Measurements from ENCODE around the gene ARHGAP32.

ARHGAP32 gene

DNA sequence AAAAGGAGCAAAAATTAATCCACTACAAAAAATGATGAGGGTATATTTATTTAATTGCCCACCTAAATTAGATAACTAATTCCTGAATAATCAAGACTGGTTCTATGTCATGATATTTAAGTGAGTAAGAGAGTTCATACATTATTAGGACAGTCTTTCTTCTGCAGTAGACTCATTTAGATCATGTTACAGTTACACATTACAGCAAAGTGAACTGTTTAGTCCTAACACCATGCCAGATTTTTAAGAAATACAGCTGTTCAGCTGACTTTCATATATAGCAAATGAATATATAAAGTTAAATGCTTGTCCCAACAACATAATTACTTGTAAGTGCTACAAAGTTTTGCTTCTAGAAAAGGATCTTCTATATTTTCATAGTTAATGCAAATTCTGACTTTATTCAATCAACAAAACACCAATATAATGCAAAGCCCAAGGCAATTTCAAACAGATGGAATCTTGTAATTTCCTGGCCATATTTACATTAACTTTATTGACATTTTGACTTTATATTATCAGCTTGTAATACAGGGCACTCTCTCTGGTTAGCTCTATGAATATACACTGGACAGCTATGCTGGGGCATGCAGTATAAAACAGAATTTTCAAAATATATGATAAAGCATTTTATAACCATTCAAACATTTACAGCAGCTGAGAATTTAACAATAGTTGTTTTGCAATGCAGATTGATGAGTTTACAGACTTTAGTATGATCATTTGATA is 203.7 kb downstream of the ARHGAP32 start:
- H3K4me3 ChIP-seq (ENCODE audit: low read length) = no peak overlapping the region
- TF ChIP-seq ZNF274 (IDR thresholded peaks at IDR 0.05; ENCODE audit: low read depth, low read length) = no peak

DNA sequence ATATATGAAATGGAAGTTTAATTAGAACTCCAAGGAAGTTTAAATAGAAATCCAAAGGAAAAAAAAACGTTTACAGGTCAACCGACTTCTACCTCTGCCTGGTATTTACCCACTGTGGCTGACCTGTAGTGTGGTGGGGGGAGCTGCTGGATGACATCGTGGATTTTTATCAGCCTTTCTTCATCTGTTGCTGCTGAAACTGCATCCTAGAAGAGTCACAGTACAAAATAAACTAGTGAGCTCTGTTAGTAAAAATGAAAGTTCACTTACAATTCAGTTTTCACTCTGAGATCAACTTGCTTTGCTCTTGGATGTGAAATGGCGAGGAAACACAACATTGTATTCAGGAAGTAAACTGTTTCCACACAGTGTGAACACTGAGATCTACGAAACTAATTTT is 206.2 kb downstream of the ARHGAP32 start:
- no peak overlapping the region for H3K4me3 ChIP-seq (ENCODE audit: low read length)
- no peak for TF ChIP-seq ZNF274 (IDR thresholded peaks at IDR 0.05; ENCODE audit: low read depth, low read length)

DNA sequence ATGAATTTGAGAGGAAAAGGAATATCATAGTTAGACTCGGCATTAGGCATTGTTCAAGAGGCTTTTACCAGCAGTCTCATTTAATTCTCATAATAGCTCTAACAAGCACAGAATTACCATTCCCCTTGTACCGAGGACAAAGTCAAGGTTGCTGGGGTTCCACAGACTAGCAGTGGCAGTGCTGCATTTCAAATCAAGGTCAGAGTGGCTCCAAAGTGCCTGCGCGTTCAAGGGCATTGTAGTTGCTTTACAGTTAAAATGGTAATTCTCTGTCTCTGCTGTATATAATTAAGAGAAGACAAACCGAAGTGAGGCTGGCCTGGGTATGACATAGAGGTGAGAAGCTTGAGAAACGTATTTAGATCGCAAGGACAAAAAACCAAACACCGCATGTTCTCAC is 209.1 kb downstream of the ARHGAP32 start:
- TF ChIP-seq ZNF274 (IDR thresholded peaks at IDR 0.05; ENCODE audit: low read depth, low read length) = no peak
- H3K4me3 ChIP-seq (ENCODE audit: low read length) = no peak overlapping the region

DNA sequence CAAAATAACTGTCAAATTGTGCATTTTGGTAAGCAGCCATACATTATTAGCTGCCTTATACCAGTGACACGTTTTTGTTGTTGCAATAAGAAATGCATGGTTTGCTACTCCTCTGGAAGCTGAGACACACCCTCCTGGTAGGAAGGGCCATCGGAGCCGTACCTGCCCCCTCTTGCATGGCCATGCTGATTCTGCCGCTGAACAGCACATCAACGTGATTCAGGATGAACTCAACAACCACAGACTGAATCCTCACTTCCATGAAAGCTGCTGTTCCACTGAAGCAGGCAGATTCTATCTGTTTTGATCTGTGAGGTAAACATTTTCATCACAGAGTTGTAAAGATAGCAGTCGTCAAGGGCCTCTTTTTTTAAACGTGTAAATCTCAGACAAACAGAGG is 210.9 kb downstream of the ARHGAP32 start:
- no peak overlapping the region for H3K4me3 ChIP-seq (ENCODE audit: low read length)
- TF ChIP-seq ZNF274 (IDR thresholded peaks at IDR 0.05; ENCODE audit: low read depth, low read length) = no peak

DNA sequence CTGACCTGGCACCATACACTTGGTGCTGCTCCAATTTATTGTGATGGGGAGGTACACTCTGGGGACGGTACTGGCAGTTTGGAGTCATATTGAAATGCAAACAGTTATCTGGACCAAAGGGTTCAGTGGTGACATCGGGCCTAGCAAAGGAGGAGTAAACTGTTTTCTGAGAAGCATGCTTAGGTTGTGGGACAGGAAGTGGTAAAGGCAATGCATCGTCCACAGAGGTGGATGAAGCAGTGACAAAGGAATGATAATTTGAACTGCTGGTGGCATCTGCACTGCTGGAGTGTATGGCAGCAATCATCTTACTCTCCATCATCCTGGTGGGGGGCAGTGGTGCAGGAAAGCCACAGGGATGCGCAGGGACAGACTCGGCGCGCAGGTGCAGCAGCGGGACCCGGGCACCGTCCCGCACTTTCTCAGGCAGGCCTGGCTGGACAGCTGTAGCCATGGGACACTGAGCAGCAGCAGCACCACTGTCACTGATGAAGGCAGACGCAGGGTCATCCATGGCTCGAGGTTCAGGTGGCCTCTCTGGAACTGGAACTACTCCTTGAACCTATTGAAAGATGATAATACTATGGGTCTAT is 221.4 kb downstream of the ARHGAP32 start:
- TF ChIP-seq ZNF274 (IDR thresholded peaks at IDR 0.05; ENCODE audit: low read depth, low read length) = no peak
- no peak overlapping the region for H3K4me3 ChIP-seq (ENCODE audit: low read length)

DNA sequence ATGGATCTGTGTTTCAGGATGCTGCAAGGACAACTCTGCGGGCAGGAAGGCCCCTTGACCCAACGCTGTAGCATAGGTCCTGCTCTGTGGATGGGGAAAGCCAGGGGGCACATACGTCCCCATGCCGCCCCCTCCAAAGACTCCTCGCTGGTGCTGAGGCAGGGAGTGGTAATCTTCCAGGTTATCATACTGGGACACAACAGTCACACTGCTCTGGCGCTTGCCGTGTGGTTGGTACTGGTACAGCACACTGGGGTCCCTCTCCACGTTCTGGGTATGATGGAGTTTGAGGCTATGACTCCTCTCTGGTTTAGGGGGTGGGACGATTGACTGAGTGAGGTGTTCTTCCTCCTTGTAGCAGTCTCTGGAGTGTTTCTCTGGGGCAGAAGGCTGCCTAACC is 223.2 kb downstream of the ARHGAP32 start:
- no peak for TF ChIP-seq ZNF274 (IDR thresholded peaks at IDR 0.05; ENCODE audit: low read depth, low read length)
- no peak overlapping the region for H3K4me3 ChIP-seq (ENCODE audit: low read length)

DNA sequence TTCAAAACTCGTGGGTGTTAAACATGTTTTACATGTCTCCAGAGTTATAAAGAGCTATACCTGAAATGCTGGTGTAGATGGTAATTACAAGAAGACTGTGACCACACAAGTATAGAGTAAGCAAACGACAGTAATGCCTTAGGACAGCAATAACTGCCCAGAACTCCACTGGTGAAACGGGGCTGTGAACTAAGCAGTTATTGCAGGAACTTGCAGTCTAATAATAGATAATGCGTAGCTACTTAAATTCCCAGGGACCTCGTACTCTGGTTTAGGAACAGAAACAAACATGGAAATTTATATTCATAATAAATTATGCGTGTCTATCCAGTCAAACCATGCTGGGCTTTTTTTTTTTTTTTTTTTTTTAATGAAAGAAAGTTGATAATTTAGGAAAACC is 224.5 kb downstream of the ARHGAP32 start:
- no peak overlapping the region for H3K4me3 ChIP-seq (ENCODE audit: low read length)
- TF ChIP-seq ZNF274 (IDR thresholded peaks at IDR 0.05; ENCODE audit: low read depth, low read length) = no peak

DNA sequence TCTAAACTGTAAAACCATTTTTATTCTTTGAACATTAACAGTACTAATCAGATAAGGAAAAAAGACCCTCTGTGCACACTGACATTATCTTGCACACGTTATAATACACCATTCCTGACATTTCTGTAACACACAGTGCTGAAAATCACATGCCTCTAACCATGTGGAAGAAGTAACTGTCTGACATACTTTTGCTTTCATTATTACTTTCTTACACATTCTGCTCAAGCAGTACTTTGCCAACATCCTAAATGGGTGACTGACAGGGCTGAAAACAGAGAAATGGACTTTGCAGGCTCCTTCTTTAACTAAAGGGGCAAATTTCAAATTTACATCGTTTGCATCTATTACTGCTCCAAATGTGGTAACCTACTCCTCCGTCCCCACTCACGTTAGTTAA is 226.6 kb downstream of the ARHGAP32 start:
- TF ChIP-seq ZNF274 (IDR thresholded peaks at IDR 0.05; ENCODE audit: low read depth, low read length) = no peak
- H3K4me3 ChIP-seq (ENCODE audit: low read length) = no peak overlapping the region

DNA sequence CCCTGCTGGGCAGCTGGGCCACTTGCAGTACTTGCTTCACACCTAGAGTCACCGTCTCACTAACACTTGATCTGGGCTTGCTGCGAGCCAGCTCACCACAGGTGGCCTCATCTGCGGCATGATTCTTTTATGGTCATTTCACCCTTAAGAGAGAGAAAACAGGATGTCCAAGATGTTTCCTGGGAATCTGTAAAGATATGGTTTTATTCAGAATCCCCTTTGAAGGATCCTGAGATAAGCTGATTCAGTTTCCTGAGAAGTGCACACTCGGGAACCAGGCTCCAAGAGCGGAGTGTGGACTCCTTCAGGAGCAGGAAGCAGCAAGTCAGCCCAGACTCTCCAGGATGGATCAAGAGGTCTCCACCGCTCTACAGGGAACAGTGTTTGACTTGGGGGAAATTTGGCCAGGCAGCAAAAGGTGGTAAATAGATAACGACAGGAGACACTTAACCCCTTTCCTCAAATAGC is 227.6 kb downstream of the ARHGAP32 start:
- no peak for TF ChIP-seq ZNF274 (IDR thresholded peaks at IDR 0.05; ENCODE audit: low read depth, low read length)
- H3K4me3 ChIP-seq (ENCODE audit: low read length) = no peak overlapping the region

DNA sequence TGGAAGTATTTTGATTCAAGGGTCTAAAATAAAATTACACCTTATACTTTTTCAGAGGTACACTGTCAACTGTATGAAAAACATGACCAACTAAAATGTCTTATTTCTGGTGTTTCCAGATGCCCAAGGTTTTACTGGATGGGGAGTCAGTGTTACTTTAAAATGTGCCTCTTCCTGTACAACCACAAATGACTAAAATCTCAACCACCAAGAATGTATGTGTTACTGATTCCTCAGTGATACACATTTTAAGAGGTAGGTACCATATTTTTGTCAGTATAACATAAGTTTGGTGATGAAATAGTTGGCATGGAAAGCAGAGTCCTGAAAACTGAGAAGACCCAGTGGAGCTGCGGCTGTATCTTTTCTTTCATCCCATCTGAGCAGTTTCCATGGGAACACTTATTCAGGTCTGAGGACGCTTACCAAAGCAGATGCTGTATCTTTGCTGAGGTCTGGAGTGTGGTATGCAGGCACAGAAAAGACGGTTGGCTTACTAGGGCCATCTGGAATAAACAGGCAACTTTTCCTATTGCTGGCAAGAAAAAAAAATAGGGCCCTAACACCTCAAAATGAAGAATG is 228.3 kb downstream of the ARHGAP32 start:
- no peak for TF ChIP-seq ZNF274 (IDR thresholded peaks at IDR 0.05; ENCODE audit: low read depth, low read length)

DNA sequence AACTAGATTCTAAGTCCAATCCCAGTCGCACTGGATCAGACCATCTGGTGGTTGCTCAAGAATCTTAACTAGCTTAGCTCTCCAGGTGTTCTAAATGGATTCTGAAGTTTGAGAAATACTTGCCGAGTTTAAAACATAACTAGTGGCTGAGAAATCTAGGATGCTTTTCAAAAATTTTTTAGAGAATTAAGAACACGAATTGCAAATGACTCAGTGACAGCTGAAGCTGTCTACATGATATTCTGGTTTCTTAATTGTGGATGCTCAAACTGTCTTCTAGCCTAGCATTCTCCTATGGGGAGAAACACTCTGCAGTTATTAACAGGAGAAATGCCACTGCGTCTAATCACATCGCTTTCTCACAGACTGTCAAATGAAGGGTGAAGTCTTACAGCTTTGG is 229.2 kb downstream of the ARHGAP32 start:
- TF ChIP-seq ZNF274 (IDR thresholded peaks at IDR 0.05; ENCODE audit: low read depth, low read length) = no peak
- no peak overlapping the region for H3K4me3 ChIP-seq (ENCODE audit: low read length)

More for the DNA sequence above, 228.3 kb downstream of the ARHGAP32 start:
- H3K4me3 ChIP-seq (ENCODE audit: low read length) = no peak overlapping the region

DNA sequence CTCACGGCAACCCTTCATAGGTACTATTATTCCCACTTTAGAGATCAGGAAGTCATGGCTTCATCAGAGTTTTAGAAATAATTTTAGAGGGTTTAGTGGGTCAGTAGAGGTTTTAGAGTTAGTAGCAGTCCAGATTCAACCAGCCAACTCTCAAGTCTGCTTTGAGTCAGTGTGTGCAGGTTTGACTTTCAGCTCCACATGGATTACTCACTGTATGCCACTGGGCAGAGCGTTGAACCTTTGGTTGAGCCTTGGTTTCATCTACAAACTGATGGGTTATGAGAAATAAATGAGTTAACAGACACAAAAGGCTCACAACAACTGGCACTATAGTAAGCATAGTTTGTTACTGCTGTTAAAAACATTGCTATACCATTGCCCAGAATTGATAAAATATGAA is 230.5 kb downstream of the ARHGAP32 start:
- TF ChIP-seq ZNF274 (IDR thresholded peaks at IDR 0.05; ENCODE audit: low read depth, low read length) = no peak
- no peak overlapping the region for H3K4me3 ChIP-seq (ENCODE audit: low read length)

DNA sequence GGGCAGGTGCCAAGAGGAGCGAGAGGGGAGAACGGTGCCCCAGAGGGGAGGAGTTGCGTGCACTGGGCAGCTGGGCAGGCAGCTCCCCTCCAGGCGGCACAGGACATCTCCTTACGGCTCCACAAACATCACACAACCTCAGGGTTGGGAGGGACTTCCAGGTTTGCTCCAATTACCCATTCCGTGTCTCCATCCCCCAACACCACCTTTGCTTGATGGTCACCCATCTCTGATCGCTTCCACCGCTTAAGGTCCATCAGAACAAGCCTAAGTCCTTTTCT is 235.0 kb downstream of the ARHGAP32 start:
- TF ChIP-seq ZNF274 (IDR thresholded peaks at IDR 0.05; ENCODE audit: low read depth, low read length) = no peak
- H3K4me3 ChIP-seq (ENCODE audit: low read length) = no peak overlapping the region

DNA sequence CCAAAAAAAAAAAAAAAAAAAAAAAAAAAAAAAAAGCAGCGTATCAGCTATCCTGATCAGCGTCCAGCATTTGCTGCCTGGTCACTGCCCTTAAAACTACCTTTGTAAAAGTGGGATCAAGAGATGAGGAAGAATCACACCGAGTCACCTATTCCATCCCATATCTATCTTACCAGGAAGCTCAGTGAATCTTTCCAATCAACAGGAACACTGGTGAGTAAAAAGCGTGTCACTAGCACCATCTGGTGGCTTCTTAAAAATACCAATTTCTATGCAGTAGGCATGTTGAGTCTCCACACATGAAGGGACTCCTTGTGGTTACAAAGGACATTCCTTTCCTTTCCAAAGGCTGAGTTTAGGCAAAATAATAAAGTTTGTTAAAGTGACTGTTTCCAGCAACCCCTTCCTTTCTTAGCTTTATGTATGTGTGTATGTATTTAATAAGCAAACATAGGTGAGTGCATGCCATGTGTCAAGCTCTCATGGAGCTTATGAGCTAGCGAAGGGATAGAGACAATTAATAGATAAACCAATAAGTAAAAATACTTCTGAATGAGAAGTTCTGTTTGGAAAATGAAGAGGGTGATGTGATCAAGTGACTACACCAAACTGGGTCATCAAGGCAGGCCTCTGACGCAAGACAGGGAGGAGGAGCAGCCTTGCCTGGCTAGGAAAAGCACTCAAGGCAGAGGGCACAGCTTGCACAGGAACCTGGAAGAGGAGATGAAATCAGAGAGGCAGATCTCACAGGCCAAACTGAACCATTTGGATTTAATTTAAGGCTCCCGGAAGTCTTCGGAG is 235.5 kb downstream of the ARHGAP32 start:
- no peak overlapping the region for H3K4me3 ChIP-seq (ENCODE audit: low read length)
- no peak for TF ChIP-seq ZNF274 (IDR thresholded peaks at IDR 0.05; ENCODE audit: low read depth, low read length)

DNA sequence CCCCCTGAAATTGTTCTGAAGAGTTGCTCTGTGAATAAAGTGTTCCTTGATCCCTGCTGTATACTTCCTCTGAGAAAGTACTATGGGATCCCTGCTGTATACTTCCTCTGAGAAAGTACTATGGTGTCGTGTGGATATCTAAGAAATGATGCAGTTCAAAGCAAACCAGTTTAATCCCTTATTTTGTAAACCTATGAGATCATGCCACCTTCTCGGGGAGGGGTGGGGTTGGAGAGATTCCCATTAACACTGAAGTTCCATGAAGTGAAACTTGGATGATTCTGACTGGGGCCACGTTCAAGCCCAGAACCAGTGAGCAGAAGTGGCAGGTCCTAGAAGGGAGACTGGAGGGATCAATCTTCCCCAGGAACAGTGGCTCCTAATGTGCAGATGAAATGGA is 236.5 kb downstream of the ARHGAP32 start:
- no peak for TF ChIP-seq ZNF274 (IDR thresholded peaks at IDR 0.05; ENCODE audit: low read depth, low read length)
- H3K4me3 ChIP-seq (ENCODE audit: low read length) = no peak overlapping the region
